HepG2 (cell line): ENCODE results near the gene RCC1. TPM values are rescaled to one million over a fixed set of nuclear protein-coding genes. Genes with fewer than 3 reads are reported as not detected.

Source experiments
- AHDC1 ChIP-seq: sonication (generic); formaldehyde crosslinking; IDR thresholded peaks from 2 replicates; pipeline ENCODE4 v1.5.1; 2020; ENCODE audit warnings: mild to moderate bottlenecking, missing genetic modification reagents, borderline replicate concordance
- CCDC6 ChIP-seq: sonication (generic); formaldehyde crosslinking; IDR thresholded peaks from 2 replicates; pipeline ENCODE4 v1.8.1; 2022; ENCODE audit warnings: mild to moderate bottlenecking, missing genetic modification reagents, moderate library complexity
- CHD4 ChIP-seq: fragments of 200-600 bp; sonication (generic); IDR thresholded peaks from 2 replicates; pipeline ENCODE4 v1.7.0; 2017; ENCODE audit warnings: mild to moderate bottlenecking, low read length, borderline replicate concordance
- GTF2F1 ChIP-seq: fragments of 150-350 bp; IDR thresholded peaks from 2 replicates; pipeline ENCODE4 v1.6.1; 2014; ENCODE audit warnings: low read length
- KMT2A ChIP-seq: sonication (generic); formaldehyde crosslinking; IDR thresholded peaks from 2 replicates; pipeline ENCODE4 v1.4.0; 2020; ENCODE audit warnings: missing genetic modification reagents
- MBNL3 ChIP-seq: fragments of 250-450 bp; sonication (Bioruptor Pico); conservative IDR thresholded peaks from 2 replicates; pipeline ENCODE4 v1.8.0; 2022; ENCODE audit warnings: mild to moderate bottlenecking, inconsistent platforms
- MIER2 ChIP-seq: IDR thresholded peaks from 2 replicates; pipeline ENCODE4 v1.6.1; 2016; ENCODE audit warnings: missing biosample characterization, missing genetic modification reagents
- NCOA2 ChIP-seq: sonication (generic); formaldehyde crosslinking; IDR thresholded peaks from 2 replicates; pipeline ENCODE4 v1.8.0; 2022; ENCODE audit warnings: inconsistent platforms
- POLR2AphosphoS5 ChIP-seq: IDR thresholded peaks from 2 replicates; pipeline ENCODE4 v1.6.1; 2012; ENCODE audit warnings: low read depth, low read length
- PPARG ChIP-seq: conservative IDR thresholded peaks from 2 replicates; pipeline ENCODE4 v1.6.1; 2016; ENCODE audit warnings: missing biosample characterization, missing genetic modification reagents
- SOX6 ChIP-seq, 2 experiments: fragments of 450-650 bp in 1 of 2; sonication (generic) in 1 of 2; formaldehyde crosslinking in 1 of 2; IDR thresholded peaks; 2 replicates each; pipeline versions ENCODE4 v1.4.0 to v1.6.1; 2017 to 2020; ENCODE audit warnings: antibody characterized with exemption in 1 of 2, mild to moderate bottlenecking in 1 of 2, missing genetic modification reagents in 1 of 2
- TEF ChIP-seq: sonication (generic); formaldehyde crosslinking; IDR thresholded peaks from 2 replicates; pipeline ENCODE4 v1.5.0; 2020; ENCODE audit warnings: missing genetic modification reagents
- THAP11 ChIP-seq: IDR thresholded peaks from 2 replicates; pipeline ENCODE4 v1.6.1; 2016; ENCODE audit warnings: missing biosample characterization, missing genetic modification reagents
- TSC22D2 ChIP-seq: sonication (generic); formaldehyde crosslinking; IDR thresholded peaks from 2 replicates; pipeline ENCODE4 v1.5.1; 2020; ENCODE audit warnings: missing genetic modification reagents, mild to moderate bottlenecking, borderline replicate concordance
- ZBTB42 ChIP-seq: sonication (generic); formaldehyde crosslinking; IDR thresholded peaks from 2 replicates; pipeline ENCODE4 v1.5.0; 2020; ENCODE audit warnings: mild to moderate bottlenecking, missing genetic modification reagents
- ZFP41 ChIP-seq: sonication (generic); formaldehyde crosslinking; IDR thresholded peaks from 2 replicates; pipeline ENCODE4 v1.4.0; 2020; ENCODE audit warnings: mild to moderate bottlenecking, missing genetic modification reagents, borderline replicate concordance
- ZFX ChIP-seq: sonication (generic); formaldehyde crosslinking; IDR thresholded peaks from 2 replicates; pipeline ENCODE4 v1.4.0; 2020; ENCODE audit warnings: mild to moderate bottlenecking, low read depth, missing genetic modification reagents, moderate library complexity
- ZNF143 ChIP-seq: sonication (generic); formaldehyde crosslinking; IDR thresholded peaks from 2 replicates; pipeline ENCODE4 v1.4.0; 2020; ENCODE audit warnings: missing genetic modification reagents
- ZNF207 ChIP-seq: fragments of 450-650 bp; IDR thresholded peaks from 2 replicates; pipeline ENCODE4 v1.6.1; 2016; ENCODE audit warnings: antibody characterized with exemption, borderline replicate concordance
- ZNF329 ChIP-seq: sonication (generic); formaldehyde crosslinking; IDR thresholded peaks from 2 replicates; pipeline ENCODE4 v1.9.0; 2021; ENCODE audit warnings: low read depth, mild to moderate bottlenecking, missing genetic modification reagents
- ZNF337 ChIP-seq: sonication (generic); formaldehyde crosslinking; IDR thresholded peaks from 2 replicates; pipeline ENCODE4 v1.5.1; 2020; ENCODE audit warnings: missing genetic modification reagents, low read depth, mild to moderate bottlenecking, borderline replicate concordance
- ZNF33B ChIP-seq: sonication (generic); formaldehyde crosslinking; IDR thresholded peaks from 2 replicates; pipeline ENCODE4 v1.5.1; 2020; ENCODE audit warnings: mild to moderate bottlenecking, missing genetic modification reagents
- ZNF501 ChIP-seq: sonication (generic); formaldehyde crosslinking; IDR thresholded peaks from 2 replicates; pipeline ENCODE4 v1.5.1; 2020; ENCODE audit warnings: mild to moderate bottlenecking, moderate library complexity, missing genetic modification reagents
- ZNF556 ChIP-seq: sonication (generic); formaldehyde crosslinking; IDR thresholded peaks from 2 replicates; pipeline ENCODE4 v1.4.0; 2020; ENCODE audit warnings: mild to moderate bottlenecking, missing genetic modification reagents, borderline replicate concordance
- ZNF749 ChIP-seq: sonication (generic); formaldehyde crosslinking; IDR thresholded peaks from 2 replicates; pipeline ENCODE4 v1.8.0; 2022; ENCODE audit warnings: mild to moderate bottlenecking, missing genetic modification reagents, moderate library complexity, borderline replicate concordance
- polyA plus RNA-seq, 8 experiments: library from polyadenylated mRNA; depleted of rRNA in 3 of 8; stranded (reverse) in 7 of 8; unstranded in 1 of 8; fragments of >200 nt; fragmentation: Illumina TruSeq in 4 of 8; extraction: Trizol in 4 of 8; gene quantifications; 2 replicates each; pipeline versions ENCODE4 v1.2.1 to v1.2.3, GENCODE V29; 2011 to 2016; ENCODE audit warnings: low read depth in 4 of 8, missing spikeins in 1 of 8, mixed read lengths in 1 of 8; ENCODE audit not compliant: insufficient read depth in 1 of 8
- total RNA-seq, 5 experiments: library from RNA; depleted of rRNA; stranded (reverse); fragments of >200 nt; fragmentation: Illumina TruSeq; extraction: Trizol; gene quantifications; 2 replicates each; pipeline ENCODE4 v1.2.3, GENCODE V29; 2016; ENCODE audit warnings: low read depth in 1 of 5

The RCC1 gene
- total and polyA plus RNA-seq, 2 of the 13 experiments (the other 11 are each of a cell fraction or from before 2014, with no cell fraction given): 47.2 to 80.8 TPM

- peak; percentile 33; the same call in 1 of the 2 replicates for TF ChIP-seq PPARG
- no peak for TF ChIP-seq TSC22D2
- peak; percentile 98 for TF ChIP-seq GTF2F1
- peak; percentile 44; the same call in 1 of the 2 replicates for TF ChIP-seq CCDC6 (CRISPR knock-in tag)
- TF ChIP-seq ZNF501 (CRISPR knock-in tag): peak; percentile 66
- TF ChIP-seq ZFX: peak; percentile 57; the same call in 1 of the 2 replicates
- TF ChIP-seq ZNF749: 0 out of 2 replicates have a peak, but pooled peaks have one; percentile 75
- TF ChIP-seq ZNF337 (CRISPR knock-in tag): no peak
- TF ChIP-seq ZFP41 (CRISPR knock-in tag): no peak
- no peak for TF ChIP-seq SOX6 (IDR thresholded peaks at IDR 0.05)
- peak; percentile 53 for TF ChIP-seq SOX6 (CRISPR knock-in tag; IDR thresholded peaks at IDR 0.05)
- 0 out of 2 replicates have a peak, but pooled peaks have one; percentile 41 for TF ChIP-seq ZNF556 (CRISPR knock-in tag)
- TF ChIP-seq ZNF143 (CRISPR knock-in tag): peak; percentile 87
- no peak for TF ChIP-seq MBNL3 (CRISPR knock-in tag)
- no peak for TF ChIP-seq AHDC1 (CRISPR knock-in tag)
- TF ChIP-seq ZNF207: no peak
- peak; percentile 58; the same call in 1 of the 2 replicates for TF ChIP-seq KMT2A
- peak; percentile 49; the same call in 1 of the 2 replicates for TF ChIP-seq ZNF329
- TF ChIP-seq ZNF33B (CRISPR knock-in tag): no peak
- TF ChIP-seq NCOA2: peak; percentile 49; the same call in 1 of the 2 replicates
- TF ChIP-seq POLR2AphosphoS5: peak; percentile 100
- TF ChIP-seq CHD4: peak; percentile 82; the same call in 1 of the 2 replicates
- TF ChIP-seq ZBTB42 (CRISPR knock-in tag): no peak
- no peak for TF ChIP-seq TEF
- peak; percentile 32; the same call in 1 of the 2 replicates for TF ChIP-seq MIER2 (CRISPR knock-in tag)
- peak; percentile 91 for TF ChIP-seq THAP11 (CRISPR knock-in tag)
Measured at GRCh38 chr1:28505406-28506187, at the start of gene RCC1 (continued).
